ENCODE data around the gene ING1.

The ING1 gene

GRCh38 chr13:110769097-110769496 lies 55.6 kb downstream of the ING1 start:
- Histone ChIP-seq H3K4me3 (ENCODE audit: low read length, poor library complexity, severe bottlenecking) (no peak overlapping the region), H3K9ac (ENCODE audit: low read depth, low read length, poor library complexity, severe bottlenecking) (no peak overlapping the region), H2AFZ (ENCODE audit: low read length) (no peak overlapping the region), H3K79me2 (ENCODE audit: insufficient read depth, low read length) (no peaks in the 10 kb centered on the region), H3K4me2 (ENCODE audit: low read depth, low read length, poor library complexity, severe bottlenecking) (no peak overlapping the region), H3K36me3 (ENCODE audit: insufficient read depth, low read length) (no peaks in the 10 kb centered on the region), H3F3A (ENCODE audit: low read depth) (no peaks in the 10 kb centered on the region), H3K4me1 (ENCODE audit: insufficient read depth, low read length, poor library complexity, severe bottlenecking) (no peaks in the 10 kb centered on the region), H3K27me3 (ENCODE audit: insufficient read depth, low read length, poor library complexity, severe bottlenecking) (no peaks in the 10 kb centered on the region), H4K20me1 (ENCODE audit: insufficient read depth, low read length, poor library complexity, severe bottlenecking) (no peaks in the 10 kb centered on the region), H3K9me3 (ENCODE audit: insufficient read depth, low read depth, low read length) (no peaks in the 10 kb centered on the region), H3K9me2 (replicated peaks; ENCODE audit: low read depth, low read length) (no peaks in the 10 kb centered on the region)
- no peak for TF ChIP-seq EZH2phosphoT487 (IDR thresholded peaks at IDR 0.05; ENCODE audit: borderline replicate concordance)
- TF ChIP-seq CTCF (conservative IDR thresholded peaks at IDR 0.05; ENCODE audit: low read length), result no peak

GRCh38 chr13:110770678-110771077 lies 57.2 kb downstream of the ING1 start:
- no peaks in the 10 kb centered on the region for H3F3A ChIP-seq (ENCODE audit: low read depth)
- no peaks in the 10 kb centered on the region for H3K27me3 ChIP-seq (ENCODE audit: insufficient read depth, low read length, poor library complexity, severe bottlenecking)
- no peaks in the 10 kb centered on the region for H3K9me2 ChIP-seq (replicated peaks; ENCODE audit: low read depth, low read length)
- H3K4me1 ChIP-seq (ENCODE audit: insufficient read depth, low read length, poor library complexity, severe bottlenecking), result peaks cover 3% of the 10 kb centered on the region
- no peaks in the 10 kb centered on the region for H3K36me3 ChIP-seq (ENCODE audit: insufficient read depth, low read length)
- H4K20me1 ChIP-seq (ENCODE audit: insufficient read depth, low read length, poor library complexity, severe bottlenecking), result no peaks in the 10 kb centered on the region
- TF ChIP-seq CTCF (conservative IDR thresholded peaks at IDR 0.05; ENCODE audit: low read length), result no peak
- TF ChIP-seq EZH2phosphoT487 (IDR thresholded peaks at IDR 0.05; ENCODE audit: borderline replicate concordance), result no peak
- no peak overlapping the region for H3K4me3 ChIP-seq (ENCODE audit: low read length, poor library complexity, severe bottlenecking)
- no peak overlapping the region for H3K4me2 ChIP-seq (ENCODE audit: low read depth, low read length, poor library complexity, severe bottlenecking)
- H2AFZ ChIP-seq (ENCODE audit: low read length), result no peak overlapping the region
- no peaks in the 10 kb centered on the region for H3K79me2 ChIP-seq (ENCODE audit: insufficient read depth, low read length)
- H3K9me3 ChIP-seq (ENCODE audit: insufficient read depth, low read depth, low read length), result no peaks in the 10 kb centered on the region
- H3K9ac ChIP-seq (ENCODE audit: low read depth, low read length, poor library complexity, severe bottlenecking), result no peak overlapping the region

GRCh38 chr13:110771194-110771593 lies 57.7 kb downstream of the ING1 start:
- Histone ChIP-seq H3K27me3 (ENCODE audit: insufficient read depth, low read length, poor library complexity, severe bottlenecking) (no peaks in the 10 kb centered on the region), H3K79me2 (ENCODE audit: insufficient read depth, low read length) (no peaks in the 10 kb centered on the region), H2AFZ (ENCODE audit: low read length) (no peak overlapping the region), H4K20me1 (ENCODE audit: insufficient read depth, low read length, poor library complexity, severe bottlenecking) (no peaks in the 10 kb centered on the region), H3K36me3 (ENCODE audit: insufficient read depth, low read length) (no peaks in the 10 kb centered on the region), H3F3A (ENCODE audit: low read depth) (no peaks in the 10 kb centered on the region), H3K4me1 (ENCODE audit: insufficient read depth, low read length, poor library complexity, severe bottlenecking) (peaks cover 3% of the 10 kb centered on the region), H3K9me3 (ENCODE audit: insufficient read depth, low read depth, low read length) (no peaks in the 10 kb centered on the region), H3K9ac (ENCODE audit: low read depth, low read length, poor library complexity, severe bottlenecking) (no peak overlapping the region), H3K4me3 (ENCODE audit: low read length, poor library complexity, severe bottlenecking) (no peak overlapping the region), H3K4me2 (ENCODE audit: low read depth, low read length, poor library complexity, severe bottlenecking) (no peak overlapping the region), H3K9me2 (replicated peaks; ENCODE audit: low read depth, low read length) (no peaks in the 10 kb centered on the region)
- TF ChIP-seq EZH2phosphoT487 (IDR thresholded peaks at IDR 0.05; ENCODE audit: borderline replicate concordance) (no peak), CTCF (conservative IDR thresholded peaks at IDR 0.05; ENCODE audit: low read length) (no peak)

Data from Loucy (cell line).